Stimulated activated CD8-positive, alpha-beta memory T cell treated with anti-CD3 and anti-CD28 coated beads, Interleukin-12 subunit alpha, Interleukin-12 subunit beta, amount 100 ng/mL, for 24 hours (primary cell): ENCODE measurements around the gene S100A5.

ENCODE experiments used
- DNase-seq: peaks from one replicate; pipeline ENCODE4 v3.0.0-alpha.2; 2020; ENCODE audit errors: extremely low read depth

The S100A5 gene

DNA sequence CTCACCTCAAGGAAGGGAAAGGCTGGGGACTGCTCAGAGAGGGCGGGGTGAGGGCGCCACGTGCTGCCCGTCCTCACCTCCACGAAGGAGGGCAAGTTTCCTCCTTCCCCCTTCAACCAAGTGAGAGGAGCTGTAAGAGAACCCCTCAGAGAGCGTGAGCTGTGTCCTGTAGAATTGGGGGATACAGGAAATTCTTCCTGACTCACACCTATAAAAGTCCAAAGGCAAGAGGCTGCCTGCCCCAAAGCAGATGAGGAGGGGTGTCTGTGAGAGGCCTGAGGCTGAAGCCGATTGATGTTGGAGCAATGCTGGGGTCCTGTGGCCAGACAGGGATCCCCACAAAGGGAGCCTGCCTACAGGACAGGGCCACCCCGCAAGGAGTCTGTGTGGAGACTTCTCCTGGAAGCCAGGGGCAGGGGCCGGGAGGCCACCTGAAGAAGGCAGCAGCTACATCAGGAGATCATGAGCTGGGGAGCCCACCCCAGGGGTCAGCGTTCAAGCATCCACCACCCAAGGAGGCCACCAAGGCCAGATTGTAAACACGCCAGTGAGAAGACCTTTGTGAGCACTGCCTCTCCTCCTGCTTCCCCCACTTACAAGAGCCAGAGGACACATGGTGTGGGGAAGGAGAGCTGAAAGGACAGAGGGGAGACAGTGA is 32.7 kb downstream of the S100A5 start:
- DNase-seq: no peak

GRCh38 chr1:153506831-153507413 is 33.8 kb downstream of the S100A5 start:
- no peak for DNase-seq

- no peak for DNase-seq
Measured at GRCh38 chr1:153506386-153506785, 34.3 kb downstream of the S100A5 start.

- no peak for DNase-seq
Measured at GRCh38 chr1:153505576-153505975, 35.2 kb downstream of the S100A5 start.

GRCh38 chr1:153503766-153504165 is 37.0 kb downstream of the S100A5 start:
- no peak for DNase-seq

DNA sequence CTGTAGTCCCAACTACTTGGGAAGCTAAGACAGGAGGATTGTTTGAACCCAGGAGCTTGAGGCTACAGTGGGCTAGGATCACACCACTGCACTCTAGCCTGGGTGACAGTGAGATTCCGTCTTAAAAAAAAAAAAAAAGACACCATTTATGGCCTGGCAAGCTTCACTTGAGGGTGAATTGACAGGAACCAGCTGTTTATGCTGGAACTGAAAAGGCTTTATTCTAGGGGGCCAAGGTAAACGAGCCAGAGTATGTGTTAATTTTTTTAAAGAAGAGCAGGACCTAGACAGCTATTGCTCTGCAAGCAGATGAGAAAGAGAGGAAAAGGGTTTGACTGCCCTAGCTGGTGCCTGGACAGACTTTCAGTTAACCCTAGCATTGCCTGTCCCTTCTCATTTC is 42.0 kb downstream of the S100A5 start:
- no peak for DNase-seq

- no peak for DNase-seq
Measured at GRCh38 chr1:153495536-153495935, 45.2 kb downstream of the S100A5 start.

DNA sequence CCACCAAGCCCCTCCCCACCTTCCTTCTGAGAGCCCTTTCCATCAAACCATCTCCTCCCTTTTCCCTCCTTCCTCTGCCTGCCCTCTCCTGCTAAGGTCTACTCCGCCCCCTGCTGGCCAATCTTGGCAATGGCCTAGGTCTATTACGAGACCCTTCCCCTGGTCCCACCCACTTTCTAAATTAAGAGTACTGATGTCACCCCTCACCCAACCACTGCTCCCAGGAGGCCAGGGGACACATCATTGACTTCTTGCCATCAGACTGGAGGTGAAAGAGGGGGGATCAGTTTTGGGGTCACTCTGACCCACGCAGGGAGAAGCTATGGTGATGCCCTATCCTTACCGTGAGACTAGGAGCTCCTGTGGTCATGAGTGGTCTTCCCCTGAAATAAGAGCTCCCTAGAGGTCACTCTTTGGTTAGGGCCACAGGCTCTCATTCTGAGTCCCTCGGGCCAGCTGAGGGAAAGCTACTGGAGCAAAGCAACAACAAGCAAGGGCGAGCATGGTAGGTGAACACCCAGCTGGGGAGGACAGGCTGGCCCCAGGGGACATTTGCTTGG is 45.7 kb downstream of the S100A5 start:
- DNase-seq: peak; percentile 34

GRCh38 chr1:153493343-153493960 is 47.3 kb downstream of the S100A5 start:
- DNase-seq: no peak

DNA sequence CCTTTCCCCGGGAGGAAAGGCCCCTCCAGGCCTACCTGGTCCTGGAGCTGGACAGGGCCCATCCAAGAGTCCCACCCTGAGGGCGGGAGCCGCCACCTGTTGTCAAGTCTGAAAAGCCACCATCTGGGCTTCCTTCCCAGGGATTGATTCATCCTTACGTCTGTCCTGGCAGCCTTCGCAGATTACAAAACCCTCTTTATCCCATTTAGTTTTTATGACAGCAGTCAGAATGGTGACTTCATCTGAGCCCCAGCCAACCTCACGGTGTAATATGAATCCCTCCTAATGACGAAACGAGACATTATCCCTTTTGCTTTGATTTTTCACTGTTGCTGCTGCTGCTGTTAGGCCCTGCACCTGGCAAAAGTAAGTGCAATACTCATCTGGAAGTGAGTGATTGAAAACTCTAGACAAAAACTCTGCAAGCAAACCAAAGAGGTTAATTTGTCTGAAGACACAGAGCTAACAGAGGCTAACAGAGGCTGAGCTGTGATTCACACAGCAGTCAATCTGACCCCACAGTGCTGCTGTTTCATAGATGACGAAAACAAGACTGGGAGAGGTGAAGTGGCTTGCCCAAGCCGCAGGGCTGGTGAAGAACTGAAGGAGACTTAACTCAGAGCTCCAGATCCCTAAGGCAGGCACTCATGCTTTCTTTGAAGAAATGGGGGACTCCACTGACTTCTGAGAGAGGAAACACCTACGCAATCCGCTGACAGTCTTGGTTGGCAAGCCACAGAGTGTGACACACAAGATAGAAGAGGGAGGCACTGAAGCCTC is 50.3 kb downstream of the S100A5 start:
- DNase-seq: no peak

GRCh38 chr1:153488731-153489130 is 52.0 kb downstream of the S100A5 start:
- DNase-seq: no peak

GRCh38 chr1:153487707-153488106 is 53.0 kb downstream of the S100A5 start:
- DNase-seq: no peak
